Thyroid gland (tissue), 4 donors: Measurements from ENCODE around the gene EXTL2. TPM values are rescaled to one million over a fixed set of nuclear protein-coding genes. Genes with fewer than 3 reads are reported as not detected.
"Not testable (repeated sequence)": the region's sequence is repeated elsewhere in the genome, so short reads cannot be mapped to it uniquely, and the experiment has no call there.

Experiments used
- DNase-seq, 2 donors: peaks; one replicate each; pipeline ENCODE4 v3.0.0-alpha.2; 2019
- H3K27ac ChIP-seq, 3 donors: fragments of 200-600 bp; sonication (generic); 1 replicate in 2 of 3; 2 replicates in 1 of 3; pipeline ENCODE4 v1.5.1; 2016 to 2019; ENCODE audit warnings: mild to moderate bottlenecking in 1 of 3, moderate library complexity in 1 of 3
- H3K27me3 ChIP-seq: fragments of 200-600 bp; sonication (generic); one replicate; pipeline ENCODE4 v1.5.1; 2019
- H3K36me3 ChIP-seq, 2 donors: fragments of 200-600 bp; sonication (generic); one replicate each; pipeline ENCODE4 v1.5.1; 2016 to 2019
- H3K4me1 ChIP-seq, 2 donors: fragments of 200-600 bp; sonication (generic); one replicate each; pipeline ENCODE4 v1.5.1; 2017 to 2019
- H3K4me3 ChIP-seq, 3 donors: fragments of 200-600 bp; sonication (generic); replicated peaks in 1 of 3; 1 replicate in 2 of 3; 2 replicates in 1 of 3; pipeline ENCODE4 v1.5.1; 2016; ENCODE audit warnings: mild to moderate bottlenecking in 1 of 3
- H3K9me3 ChIP-seq: fragments of 200-600 bp; sonication (generic); one replicate; pipeline ENCODE4 v1.5.1; 2017
- CTCF ChIP-seq, 6 experiments: fragments of 200-600 bp in 3 of 6; fragments of 450-650 bp in 3 of 6; sonication (generic) in 3 of 6; IDR thresholded peaks; one replicate each; pipeline ENCODE4 v1.5.1; 2016 to 2019; ENCODE audit warnings: antibody characterized with exemption in 6 of 6, mild to moderate bottlenecking in 2 of 6, inconsistent platforms in 1 of 6, moderate library complexity in 1 of 6
- POLR2A ChIP-seq, 2 donors: fragments of 450-650 bp; IDR thresholded peaks; one replicate each; pipeline ENCODE4 v1.6.1; 2017; ENCODE audit warnings: antibody characterized with exemption in 2 of 2, mild to moderate bottlenecking in 2 of 2, moderate library complexity in 1 of 2
- WGBS, 2 donors: methylation state at CpG; one replicate each; pipeline ENCODE4 v1.1.5; 2017; 5-methylcytosine and 5-hydroxymethylcytosine counted together
- intact Hi-C: fragments of 100-400 bp; cut with DNase I; formaldehyde crosslinking; loops from one replicate; pipeline ENCODE4 v1.15.1; 2023
- total RNA-seq, 4 donors: library from RNA; depleted of rRNA; stranded (reverse); fragments of >200 nt; gene quantifications; one replicate each; pipeline ENCODE4 v1.2.3, GENCODE V29; 2016

EXTL2 gene
- total RNA-seq, 4 donors from 2014 or later = 13.9 to 17.4 (median 17.2) TPM

GRCh38 chr1:100861379-100861778, 33.3 kb downstream of the EXTL2 start:
- no peaks in the 10 kb centered on the region for H3K4me1 ChIP-seq
- no peaks in the 10 kb centered on the region for H3K36me3 ChIP-seq
- no peaks in the 10 kb centered on the region for H3K27me3 ChIP-seq
- WGBS, 2 donors = 87 to 90% methylated on average over 1 of the region's 1 CpG
- H3K27ac ChIP-seq = no peak overlapping the region
- H3K9me3 ChIP-seq = no peaks in the 10 kb centered on the region
- intact Hi-C loops = loop anchor here (10.0 kb wide), 3 partner anchors 257 to 1057 kb away; no protein-coding TSS in a partner anchor
- no peak overlapping the region for H3K4me3 ChIP-seq
- no peak for DNase-seq
- no peak for TF ChIP-seq CTCF (IDR thresholded peaks at IDR 0.05)
- TF ChIP-seq POLR2A (IDR thresholded peaks at IDR 0.05) = no peak

GRCh38 chr1:100860397-100860991, 34.1 kb downstream of the EXTL2 start:
- no peaks in the 10 kb centered on the region for H3K9me3 ChIP-seq
- no peak overlapping the region for H3K4me3 ChIP-seq
- DNase-seq = no peak
- WGBS, 2 donors = 55 to 61% methylated on average over 3 of the region's 3 CpGs
- TF ChIP-seq POLR2A (IDR thresholded peaks at IDR 0.05) = no peak
- TF ChIP-seq CTCF (IDR thresholded peaks at IDR 0.05) = no peak
- H3K4me1 ChIP-seq = no peaks in the 10 kb centered on the region
- no peak overlapping the region for H3K27ac ChIP-seq
- intact Hi-C loops = loop anchor here (10.0 kb wide), 3 partner anchors 256 to 1056 kb away; no protein-coding TSS in a partner anchor
- no peaks in the 10 kb centered on the region for H3K36me3 ChIP-seq
- no peaks in the 10 kb centered on the region for H3K27me3 ChIP-seq

- H3K4me3 ChIP-seq, H3K27me3 ChIP-seq, H3K36me3 ChIP-seq, intact Hi-C loops, H3K27ac ChIP-seq, H3K4me1 ChIP-seq, H3K9me3 ChIP-seq, DNase-seq: not testable (repeated sequence)
These were observed 39.5 kb downstream of the EXTL2 start for GRCh38 chr1:100855116-100855515.

- no peaks in the 10 kb centered on the region for H3K27me3 ChIP-seq
- no peak for DNase-seq
- TF ChIP-seq CTCF (IDR thresholded peaks at IDR 0.05) = no peak
- no peak for TF ChIP-seq POLR2A (IDR thresholded peaks at IDR 0.05)
- WGBS, 2 donors = 93% methylated on average over 3 of the region's 3 CpGs
- H3K36me3 ChIP-seq = no peaks in the 10 kb centered on the region
- no peak overlapping the region for H3K4me3 ChIP-seq
- no peak overlapping the region for H3K27ac ChIP-seq
- intact Hi-C loops = no loop called here
- no peaks in the 10 kb centered on the region for H3K9me3 ChIP-seq
- H3K4me1 ChIP-seq = no peaks in the 10 kb centered on the region
These were observed 41.7 kb downstream of the EXTL2 start for GRCh38 chr1:100852976-100853375.

- no peaks in the 10 kb centered on the region for H3K36me3 ChIP-seq
- no peaks in the 10 kb centered on the region for H3K9me3 ChIP-seq
- no peak overlapping the region for H3K27ac ChIP-seq
- no peak for DNase-seq
- H3K4me3 ChIP-seq = no peak overlapping the region
- TF ChIP-seq CTCF (IDR thresholded peaks at IDR 0.05) (no peak), POLR2A (IDR thresholded peaks at IDR 0.05) (no peak)
- intact Hi-C loops = no loop called here
- no peaks in the 10 kb centered on the region for H3K4me1 ChIP-seq
- H3K27me3 ChIP-seq = no peaks in the 10 kb centered on the region
- WGBS, 2 donors = 91 to 92% methylated on average over 5 of the region's 5 CpGs
These were observed 42.9 kb downstream of the EXTL2 start for GRCh38 chr1:100851726-100852125.
